SW480 (cell line): ENCODE measurements around the gene NBEAL2.

Experiments used
- DNase-seq: peaks from one replicate; pipeline ENCODE4 v3.0.0-alpha.2; 2016; ENCODE audit warnings: low spot score

NBEAL2 gene

GRCh38 chr3:47042231-47042791 lies 62.8 kb downstream of the NBEAL2 start:
- no peak for DNase-seq

DNA sequence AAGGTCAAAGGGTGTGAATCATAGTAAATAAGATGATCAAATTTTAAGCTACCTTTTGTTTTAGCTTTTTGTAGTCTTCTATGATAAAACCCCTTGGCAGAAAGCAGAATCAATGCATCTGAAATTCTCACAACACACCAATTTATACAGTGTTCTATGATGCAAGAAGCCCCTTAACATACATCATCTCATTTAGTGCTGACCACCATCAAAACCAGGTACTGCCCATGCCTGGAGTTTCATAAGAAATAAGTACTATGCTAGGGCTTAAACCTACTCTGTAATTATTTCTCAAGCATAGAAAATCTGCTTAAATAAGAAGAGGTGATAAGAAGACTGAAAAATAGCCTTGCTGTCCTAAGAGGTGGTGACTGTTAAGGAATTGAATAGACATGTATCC lies 67.6 kb downstream of the NBEAL2 start:
- DNase-seq = no peak

GRCh38 chr3:47047673-47048072 lies 68.2 kb downstream of the NBEAL2 start:
- no peak for DNase-seq

GRCh38 chr3:47054412-47054811 lies 74.9 kb downstream of the NBEAL2 start:
- DNase-seq = no peak

GRCh38 chr3:47056705-47057104 lies 77.2 kb downstream of the NBEAL2 start:
- DNase-seq = no peak

DNA sequence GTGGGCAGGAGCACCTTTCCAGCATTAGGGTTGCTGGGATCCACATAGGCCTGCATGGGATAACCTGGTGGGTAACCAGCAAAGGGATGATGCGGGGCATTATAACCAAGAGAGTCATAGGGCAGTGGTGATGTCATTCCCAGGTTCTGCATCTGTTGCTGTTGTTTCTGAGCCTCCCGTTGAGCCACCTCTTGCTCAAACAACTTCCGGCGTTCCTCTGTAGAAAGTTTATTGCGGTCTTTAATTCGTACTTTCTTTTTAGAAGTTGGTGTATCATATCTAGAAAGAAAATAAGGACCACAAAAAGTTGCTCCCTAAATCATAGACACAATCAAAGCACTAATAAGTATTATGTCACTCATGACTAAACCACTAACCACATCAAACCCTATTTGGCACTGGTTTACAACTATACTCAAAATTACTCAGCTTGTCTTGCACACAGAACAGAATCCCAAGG lies 77.8 kb downstream of the NBEAL2 start:
- peak; percentile 89 for DNase-seq
